ENCODE measurements around the gene ITGA11. TPM values are rescaled to one million over a fixed set of nuclear protein-coding genes. Genes with fewer than 3 reads are reported as not detected.

The ITGA11 gene
- total and polyA plus RNA-seq, 2 of the 4 experiments (the other 2 are of a cell fraction), result 4.1 to 6.6 TPM

GRCh38 chr15:68375716-68376220 is 56.2 kb downstream of the ITGA11 start:
- in situ Hi-C loops (cut with MboI; ENCODE audit: low sequenced_read_pairs) (no loop called here), dilution Hi-C loops (cut with HindIII; ENCODE audit: low sequenced_read_pairs, unreplicated experiment) (no loop called here), intact Hi-C loops (cut with micrococcal nuclease) (no loop called here)
- Histone ChIP-seq H3K9me1 (ENCODE audit: insufficient read depth, low read length) (peaks cover 27% of the 10 kb centered on the region), H3K23ac (ENCODE audit: low read depth, low read length) (no peak overlapping the region), H4K5ac (ENCODE audit: low read depth, low read length) (no peak overlapping the region), H4K20me1 (ENCODE audit: insufficient read depth, low read length) (peaks cover 5% of the 10 kb centered on the region; the same call in 1 of the 2 replicates), H3K56ac (ENCODE audit: extremely low read depth, insufficient read depth, low read length) (no peak overlapping the region), H3K9ac (ENCODE audit: low read depth, low read length) (no peak overlapping the region), H3K18ac (ENCODE audit: low read depth, low read length) (no peak overlapping the region), H3K27me3 (ENCODE audit: control insufficient read depth, insufficient read depth, low read length) (no peaks in the 10 kb centered on the region), H2AFZ (replicated peaks; ENCODE audit: low read length, poor library complexity) (no peak overlapping the region), H2BK20ac (ENCODE audit: low read depth, low read length) (no peak overlapping the region), H3K4me1 (ENCODE audit: control insufficient read depth, insufficient read depth, low read length) (peaks cover 17% of the 10 kb centered on the region; the same call in 1 of the 2 replicates), H3K4me3 (ENCODE audit: insufficient read depth, low read depth, low read length) (no peak overlapping the region), H2AK5ac (ENCODE audit: low read depth, low read length) (no peak overlapping the region), H3K14ac (replicated peaks; ENCODE audit: low read depth, low read length) (no peak overlapping the region), H4K8ac (ENCODE audit: low read depth in 2 of 2, low read length in 2 of 2) (no peak overlapping the region), H3K4ac (ENCODE audit: low read depth, low read length) (no peak overlapping the region), H2BK15ac (ENCODE audit: low read depth, low read length) (no peak overlapping the region), H2BK5ac (ENCODE audit: low read depth, low read length, poor library complexity, severe bottlenecking) (no peak overlapping the region), H3K9me3 (ENCODE audit: control insufficient read depth, insufficient read depth, low read length) (no peaks in the 10 kb centered on the region), H2BK120ac (ENCODE audit: low read depth, low read length) (no peak overlapping the region), H4K91ac (ENCODE audit: insufficient read depth, low read depth, low read length) (no peak overlapping the region), H3K4me2 (ENCODE audit: low read depth, low read length) (no peak overlapping the region), H3K36me3 (ENCODE audit: control insufficient read depth, insufficient read depth, low read length) (no peaks in the 10 kb centered on the region), H3K27ac (ENCODE audit: insufficient read depth, low read length) (no peak overlapping the region), H3K79me1 (ENCODE audit: low read depth in 1 of 2, low read length in 2 of 2) (peaks cover 0 to 18% of the 10 kb centered on the region in 2 experiments; a peak in 1 of 4 replicates), H2AK9ac (replicated peaks; ENCODE audit: low read depth, low read length, poor library complexity) (no peak overlapping the region)
- ChIA-PET POLR2A (ENCODE audit: unreplicated experiment) (no interaction called here), CTCF (no interaction called here)
- TF ChIP-seq RFX5 (IDR thresholded peaks at IDR 0.05; ENCODE audit: low read depth, low read length), result no peak
- TF ChIP-seq FOS (IDR thresholded peaks at IDR 0.05; ENCODE audit: low read depth, low read length), result no peak
- TF ChIP-seq SMC3 (IDR thresholded peaks at IDR 0.05; ENCODE audit: low read depth, low read length), result no peak
- no peak for TF ChIP-seq USF2 (IDR thresholded peaks at IDR 0.05; ENCODE audit: low read depth, low read length)
- no peak for TF ChIP-seq ELK1 (IDR thresholded peaks at IDR 0.05; ENCODE audit: borderline replicate concordance, low read depth, low read length)
- no peak for TF ChIP-seq MAZ (IDR thresholded peaks at IDR 0.05; ENCODE audit: borderline replicate concordance, low read depth, low read length)
- no peak for TF ChIP-seq MXI1 (IDR thresholded peaks at IDR 0.05; ENCODE audit: borderline replicate concordance, low read depth, low read length)
- TF ChIP-seq RCOR1 (IDR thresholded peaks at IDR 0.05; ENCODE audit: insufficient replicate concordance, low read length), result no peak
- TF ChIP-seq CHD1 (IDR thresholded peaks at IDR 0.05; ENCODE audit: low read depth, low read length), result no peak
- no TSS peak for BruUV-seq (replicated peaks)
- no peak for ATAC-seq (ENCODE audit: low read depth)
- DNase-seq, result no peak
- 100% methylated on average over 1 of the region's 6 CpGs; no CpG with 5 or more reads in 1 of the 2 experiments for WGBS, 2 experiments (ENCODE audit: extremely low coverage in 2 of 2, insufficient read length in 1 of 2)

Measured in IMR-90 (cell line).